Measurements from ENCODE around the gene SCAMP2. TPM values are rescaled to one million over a fixed set of nuclear protein-coding genes. Genes with fewer than 3 reads are reported as not detected.

The SCAMP2 gene
- total RNA-seq, 1 experiment from 2014 or later: 30.1 TPM

- intact Hi-C loops (cut with micrococcal nuclease): no loop called here
- no TSS peak for BruUV-seq (replicated peaks)
- ATAC-seq (no peak), DNase-seq (no peak)
- Histone ChIP-seq H2AFZ (ENCODE audit: low read length) (no peak overlapping the region), H3K4me2 (ENCODE audit: low read length) (no peak overlapping the region), H3K4me1 (ENCODE audit: insufficient read depth, low read length) (peaks cover 20% of the 10 kb centered on the region), H3K27ac (ENCODE audit: low read length) (no peak overlapping the region), H3K9me3 (ENCODE audit: low read length) (no peaks in the 10 kb centered on the region), H3K9ac (ENCODE audit: low read length) (no peak overlapping the region), H3F3A (ENCODE audit: low read length, unreplicated experiment) (no peaks in the 10 kb centered on the region), H3K36me3 (ENCODE audit: low read depth, low read length) (no peaks in the 10 kb centered on the region), H3K27me3 (ENCODE audit: low read length) (no peaks in the 10 kb centered on the region), H3K4me3 (ENCODE audit: low read length) (no peak overlapping the region), H3K79me2 (ENCODE audit: low read length) (no peaks in the 10 kb centered on the region), H3K9me2 (replicated peaks; ENCODE audit: low read length) (no peaks in the 10 kb centered on the region), H4K20me1 (ENCODE audit: low read length) (no peaks in the 10 kb centered on the region)
- POLR2A ChIA-PET (ENCODE audit: unreplicated experiment): no interaction called here
- TF ChIP-seq EZH2 (IDR thresholded peaks at IDR 0.05; ENCODE audit: low read length, unreplicated experiment) (no peak), EZH2phosphoT487 (IDR thresholded peaks at IDR 0.05; ENCODE audit: borderline replicate concordance, low read length) (no peak), CTCF (conservative IDR thresholded peaks at IDR 0.05; ENCODE audit: low read depth, low read length) (no peak)
- CTCF ChIA-PET: no interaction called here
Observed at GRCh38 chr15:74824976-74825375, 48.2 kb downstream of the SCAMP2 start.

- no TSS peak for BruUV-seq (replicated peaks)
- DNase-seq (peak; percentile 11), ATAC-seq (no peak)
- Histone ChIP-seq H3F3A (ENCODE audit: low read length, unreplicated experiment) (no peaks in the 10 kb centered on the region), H2AFZ (ENCODE audit: low read length) (no peak overlapping the region), H3K9me3 (ENCODE audit: low read length) (no peaks in the 10 kb centered on the region), H3K27me3 (ENCODE audit: low read length) (no peaks in the 10 kb centered on the region), H3K4me2 (ENCODE audit: low read length) (no peak overlapping the region), H3K9ac (ENCODE audit: low read length) (no peak overlapping the region), H3K4me3 (ENCODE audit: low read length) (no peak overlapping the region), H3K36me3 (ENCODE audit: low read depth, low read length) (no peaks in the 10 kb centered on the region), H3K27ac (ENCODE audit: low read length) (no peak overlapping the region), H3K9me2 (replicated peaks; ENCODE audit: low read length) (no peaks in the 10 kb centered on the region), H4K20me1 (ENCODE audit: low read length) (no peaks in the 10 kb centered on the region), H3K4me1 (ENCODE audit: insufficient read depth, low read length) (peaks cover 12% of the 10 kb centered on the region), H3K79me2 (ENCODE audit: low read length) (no peaks in the 10 kb centered on the region)
- TF ChIP-seq CTCF (conservative IDR thresholded peaks at IDR 0.05; ENCODE audit: low read depth, low read length) (no peak), EZH2phosphoT487 (IDR thresholded peaks at IDR 0.05; ENCODE audit: borderline replicate concordance, low read length) (no peak), EZH2 (IDR thresholded peaks at IDR 0.05; ENCODE audit: low read length, unreplicated experiment) (no peak)
- intact Hi-C loops (cut with micrococcal nuclease): no loop called here
- POLR2A ChIA-PET (ENCODE audit: unreplicated experiment): no interaction called here
- CTCF ChIA-PET: no interaction called here
Observed at GRCh38 chr15:74823324-74823723, 49.8 kb downstream of the SCAMP2 start.

- H3K27ac ChIP-seq (ENCODE audit: low read length): no peak overlapping the region
- POLR2A ChIA-PET (ENCODE audit: unreplicated experiment): no interaction called here
- no peak overlapping the region for H3K4me2 ChIP-seq (ENCODE audit: low read length)
- H3K79me2 ChIP-seq (ENCODE audit: low read length): no peaks in the 10 kb centered on the region
- DNase-seq: no peak
- intact Hi-C loops (cut with micrococcal nuclease): no loop called here
- no peak overlapping the region for H2AFZ ChIP-seq (ENCODE audit: low read length)
- H3K4me1 ChIP-seq (ENCODE audit: insufficient read depth, low read length): peaks cover 18% of the 10 kb centered on the region
- no TSS peak for BruUV-seq (replicated peaks)
- TF ChIP-seq EZH2 (IDR thresholded peaks at IDR 0.05; ENCODE audit: low read length, unreplicated experiment): no peak
- no peak for TF ChIP-seq CTCF (conservative IDR thresholded peaks at IDR 0.05; ENCODE audit: low read depth, low read length)
- no peak for TF ChIP-seq EZH2phosphoT487 (IDR thresholded peaks at IDR 0.05; ENCODE audit: borderline replicate concordance, low read length)
- H3K36me3 ChIP-seq (ENCODE audit: low read depth, low read length): no peaks in the 10 kb centered on the region
- H3K9me3 ChIP-seq (ENCODE audit: low read length): no peaks in the 10 kb centered on the region
- ATAC-seq: no peak
- no peak overlapping the region for H3K4me3 ChIP-seq (ENCODE audit: low read length)
- no peaks in the 10 kb centered on the region for H4K20me1 ChIP-seq (ENCODE audit: low read length)
- CTCF ChIA-PET: no interaction called here
- no peaks in the 10 kb centered on the region for H3K27me3 ChIP-seq (ENCODE audit: low read length)
- no peaks in the 10 kb centered on the region for H3F3A ChIP-seq (ENCODE audit: low read length, unreplicated experiment)
- no peaks in the 10 kb centered on the region for H3K9me2 ChIP-seq (replicated peaks; ENCODE audit: low read length)
- H3K9ac ChIP-seq (ENCODE audit: low read length): no peak overlapping the region
Observed at GRCh38 chr15:74822233-74822632, 50.9 kb downstream of the SCAMP2 start.
